ENCODE data around the gene CATSPERD. TPM values are rescaled to one million over a fixed set of nuclear protein-coding genes. Genes with fewer than 3 reads are reported as not detected.

The CATSPERD gene
- total and polyA plus RNA-seq, 9 of the 15 experiments (the other 6 are each of a cell fraction or from before 2014, with no cell fraction given) = not detected

GRCh38 chr19:5795382-5795919, 75.0 kb downstream of the CATSPERD start:
- TF ChIP-seq GTF3C2 (IDR thresholded peaks at IDR 0.05; ENCODE audit: borderline replicate concordance, extremely low read depth, insufficient read length) (peak; percentile 14), NFATC3 (IDR thresholded peaks at IDR 0.05) (no peak), BCOR (IDR thresholded peaks at IDR 0.05) (peak; percentile 73), ZFP36 (IDR thresholded peaks at IDR 0.05; ENCODE audit: low read depth, low read length, partially characterized antibody) (peak; percentile 97), HNRNPLL (IDR thresholded peaks at IDR 0.05; ENCODE audit: low read depth, low read length, poor library complexity, severe bottlenecking) (no peak), RBM25 (IDR thresholded peaks at IDR 0.05; ENCODE audit: low read depth, low read length, severe bottlenecking) (peak; percentile 75), ZNF436 (CRISPR knock-in tag; IDR thresholded peaks at IDR 0.05) (peak; percentile 70)
- H3K9me1 ChIP-seq (ENCODE audit: control insufficient read depth, insufficient read depth, low read length) = no peaks in the 10 kb centered on the region
- H3K4me1 ChIP-seq (replicated peaks in 1 of 2; ENCODE audit: control insufficient read depth in 2 of 2, insufficient read depth in 2 of 2, low read length in 2 of 2) = peaks cover 17 to 42% of the 10 kb centered on the region in 2 experiments
- in situ Hi-C loops (cut with MboI) (no loop called here), intact Hi-C loops (cut with micrococcal nuclease) (no loop called here)
- no peak overlapping the region for H3K9ac ChIP-seq (ENCODE audit: insufficient read depth in 1 of 2, low read depth in 2 of 2, low read length in 2 of 2)
- H3K9me3 ChIP-seq (replicated peaks; ENCODE audit: control insufficient read depth, insufficient read depth, low read depth, low read length) = no peaks in the 10 kb centered on the region
- peaks cover 5% of the 10 kb centered on the region; the same call in 2 of the 3 replicates for H3K79me2 ChIP-seq (ENCODE audit: control insufficient read depth, insufficient read depth, low read length)
- FAIRE-seq (no peak), ATAC-seq (no peak), DNase-seq (ENCODE audit: extremely low read depth in 1 of 4, low spot score in 3 of 4) (no peak)
- H2AFZ ChIP-seq (ENCODE audit: low read depth, low read length) = no peak overlapping the region
- ChIA-PET POLR2A (interaction anchor here (1.3 kb wide), 1 partner anchor 109 kb away, joined by 5 read pairs; no protein-coding TSS in a partner anchor), CTCF (ENCODE audit: low intra/inter-chr PET ratio) (no interaction called here)
- H4K20me1 ChIP-seq (replicated peaks; ENCODE audit: control insufficient read depth, insufficient read depth, low read length) = 0 out of 2 replicates have a peak, but pooled peaks cover 13% of the 10 kb centered on the region
- H3K4me2 ChIP-seq (ENCODE audit: insufficient read depth, low read length) = no peak overlapping the region
- WGBS (ENCODE audit: insufficient coverage, low coverage, missing lambda C conversion rate) = 46% methylated on average over 6 of the region's 7 CpGs
- no peaks in the 10 kb centered on the region for H3K27me3 ChIP-seq (ENCODE audit: control insufficient read depth in 2 of 2, insufficient read depth in 2 of 2, low read length in 2 of 2)
- H3K27ac ChIP-seq (ENCODE audit: extremely low read depth, low read depth, low read length) = no peak overlapping the region
- no TSS peak for BruUV-seq (replicated peaks)
- H3K4me3 ChIP-seq = no peak overlapping the region
- no peaks in the 10 kb centered on the region for H3K36me3 ChIP-seq (ENCODE audit: control insufficient read depth, insufficient read depth, low read length)

Measured in K562 (cell line).